HCT116 (cell line): ENCODE data around the gene BEND6. TPM values are rescaled to one million over a fixed set of nuclear protein-coding genes. Genes with fewer than 3 reads are reported as not detected.

Source experiments
- ATAC-seq: fragments of 200-7000 bp; cut with Tn5 transposase; 2 replicates; pipeline ENCODE4 v1.9.1; 2020; ENCODE audit warnings: mild to moderate bottlenecking, moderate library complexity
- BruUV-seq: library from RNA; stranded (reverse); fragments of 400-500 nt; replicated peaks from 2 replicates; lab custom pipeline; 2021; lab: Mats Ljungman, UMichigan
- CTCF ChIA-PET: fragments of 300-600 bp; sonication (Branson Sonifier 250); formaldehyde crosslinking; loops from one replicate; lab custom pipeline; 2021; ENCODE audit warnings: antibody characterized with exemption; lab: Charles Lee
- POLR2A ChIA-PET: fragments of 300-600, 350-600 bp; sonication (Branson Sonifier 250); formaldehyde crosslinking; loops from one replicate; lab custom pipeline; 2021; ENCODE audit warnings: antibody characterized with exemption; lab: Charles Lee
- RAD21 ChIA-PET, 2 experiments: fragments of 300-600 bp; sonication (Branson Sonifier 250); formaldehyde crosslinking; loops; one replicate each; lab custom pipeline; 2023; ENCODE audit warnings: low total read pairs in 2 of 2; ENCODE audit not compliant: uncharacterized antibody in 2 of 2, unreplicated experiment in 2 of 2, low non-redundant PET in 1 of 2; lab: Charles Lee
- DNase-seq: peaks from one replicate; pipeline ENCODE4 v3.0.0-alpha.2; 2010; ENCODE audit warnings: low read depth, low spot score
- H2AFZ ChIP-seq: fragments of 200-600 bp; shearing (Covaris generic), sonication (generic); 2 replicates; pipeline ENCODE4 v1.6.1; 2017; ENCODE audit warnings: low read depth, mixed run types, mixed read lengths, antibody characterized with exemption, low read length; ENCODE audit not compliant: poor library complexity, severe bottlenecking
- H3K27ac ChIP-seq: 2 replicates; pipeline ENCODE4 v1.5.1; 2012; ENCODE audit warnings: low read depth, low read length
- H3K27me3 ChIP-seq: fragments of 200-600 bp; sonication (generic); 2 replicates; pipeline ENCODE4 v1.6.1; 2016; ENCODE audit warnings: mixed run types, low read length, mixed read lengths; ENCODE audit not compliant: insufficient read depth
- H3K36me3 ChIP-seq, 2 experiments: fragments of 200-500 bp in 1 of 2; fragments of 200-600 bp in 1 of 2; sonication (Bioruptor generic) in 1 of 2; sonication (generic) in 1 of 2; 2 replicates each; pipeline versions ENCODE4 v1.5.1 to v1.6.1; 2014 to 2016; ENCODE audit warnings: low read length in 2 of 2, inconsistent platforms in 1 of 2, mixed read lengths in 1 of 2, mixed run types in 1 of 2; ENCODE audit not compliant: insufficient read depth in 2 of 2, control insufficient read depth in 1 of 2
- H3K4me1 ChIP-seq, 2 experiments: fragments of 200-600 bp in 1 of 2; sonication (generic) in 1 of 2; 2 replicates each; pipeline versions ENCODE4 v1.5.1 to v1.6.1; 2012 to 2017; ENCODE audit warnings: low read length in 2 of 2, inconsistent platforms in 1 of 2, mild to moderate bottlenecking in 1 of 2, mixed read lengths in 1 of 2, mixed run types in 1 of 2, moderate library complexity in 1 of 2; ENCODE audit not compliant: insufficient read depth in 2 of 2, control insufficient read depth in 1 of 2
- H3K4me2 ChIP-seq: fragments of 200-600 bp; sonication (generic); 2 replicates; pipeline ENCODE4 v1.6.1; 2017; ENCODE audit warnings: mixed run types, low read length, mixed read lengths
- H3K4me3 ChIP-seq, 2 experiments: fragments of 200-600 bp in 1 of 2; sonication (generic) in 1 of 2; replicated peaks in 1 of 2; 2 replicates each; pipeline ENCODE4 v1.5.1; 2011 to 2016; ENCODE audit warnings: low read length in 2 of 2, control low read depth in 1 of 2, low read depth in 1 of 2, mild to moderate bottlenecking in 1 of 2, mixed read lengths in 1 of 2, mixed run types in 1 of 2
- H3K79me2 ChIP-seq: fragments of 200-600 bp; sonication (generic); 2 replicates; pipeline ENCODE4 v1.6.1; 2017; ENCODE audit warnings: mild to moderate bottlenecking, mixed run types, low read length, moderate library complexity, mixed read lengths; ENCODE audit not compliant: insufficient read depth
- H3K9ac ChIP-seq: fragments of 200-600 bp; sonication (generic); 2 replicates; pipeline ENCODE4 v1.6.1; 2016; ENCODE audit warnings: low read length, mixed read lengths
- H3K9me2 ChIP-seq: fragments of 200-600 bp; sonication (generic), shearing (Covaris generic); 2 replicates; pipeline ENCODE4 v1.6.1; 2017; ENCODE audit warnings: mixed run types, mild to moderate bottlenecking, moderate library complexity; ENCODE audit not compliant: insufficient read depth
- H3K9me3 ChIP-seq, 2 experiments: fragments of 200-500 bp in 1 of 2; fragments of 200-600 bp in 1 of 2; sonication (Bioruptor generic) in 1 of 2; sonication (generic) in 1 of 2; 2 replicates each; pipeline ENCODE4 v1.6.1; 2014 to 2017; ENCODE audit warnings: low read length in 2 of 2, mixed read lengths in 2 of 2, inconsistent platforms in 1 of 2, low read depth in 1 of 2, mild to moderate bottlenecking in 1 of 2, mixed run types in 1 of 2, moderate library complexity in 1 of 2; ENCODE audit not compliant: control insufficient read depth in 1 of 2, insufficient read depth in 1 of 2
- H4K20me1 ChIP-seq: fragments of 200-600 bp; sonication (generic), shearing (Covaris generic); 2 replicates; pipeline ENCODE4 v1.6.1; 2017; ENCODE audit warnings: mixed run types, mild to moderate bottlenecking, moderate library complexity; ENCODE audit not compliant: insufficient read depth
- CBX3 ChIP-seq: IDR thresholded peaks from 2 replicates; pipeline ENCODE4 v1.6.1; 2012; ENCODE audit warnings: low read depth
- CEBPB ChIP-seq: IDR thresholded peaks from 2 replicates; pipeline ENCODE4 v1.6.1; 2012; ENCODE audit warnings: low read depth
- ELF1 ChIP-seq: IDR thresholded peaks from 2 replicates; pipeline ENCODE4 v1.6.1; 2012; ENCODE audit warnings: low read depth, borderline replicate concordance
- FOSL1 ChIP-seq: IDR thresholded peaks from 2 replicates; pipeline ENCODE4 v1.6.1; 2012; ENCODE audit warnings: low read depth
- MAX ChIP-seq: IDR thresholded peaks from 2 replicates; pipeline ENCODE4 v1.6.1; 2012
- SIN3A ChIP-seq: IDR thresholded peaks from 2 replicates; pipeline ENCODE4 v1.6.1; 2012; ENCODE audit warnings: low read depth
- YY1 ChIP-seq: IDR thresholded peaks from 2 replicates; pipeline ENCODE4 v1.6.1; 2011; ENCODE audit warnings: low read length, low read depth, moderate library complexity, mild to moderate bottlenecking; ENCODE audit not compliant: insufficient replicate concordance; ENCODE audit errors: extremely low read depth
- ZBTB33 ChIP-seq: IDR thresholded peaks from 2 replicates; pipeline ENCODE4 v1.6.1; 2011; ENCODE audit warnings: mild to moderate bottlenecking, low read length, moderate library complexity; ENCODE audit not compliant: insufficient replicate concordance; ENCODE audit errors: extremely low read depth
- ZFX ChIP-seq: fragments of 450-650 bp; IDR thresholded peaks from 2 replicates; pipeline ENCODE4 v1.6.1; 2017
- ZNF274 ChIP-seq: fragments of 200-500 bp; sonication (Bioruptor generic); IDR thresholded peaks from 2 replicates; pipeline ENCODE4 v1.6.1; 2014; ENCODE audit warnings: mild to moderate bottlenecking, low read depth, low read length, inconsistent platforms
- intact Hi-C: fragments of 100-400 bp; cut with micrococcal nuclease; formaldehyde crosslinking; loops from 2 replicates; pipeline ENCODE4 v1.10.0; 2022
- total RNA-seq: library from RNA; stranded (reverse); gene quantifications from one replicate; pipeline ENCODE4 v1.2.1, GENCODE V29; 2021; ENCODE audit not compliant: unreplicated experiment
- TF ChIP-seq, protein P1 (sequence below), 3 experiments: fragments of 200-600 bp in 1 of 3; sonication (generic) in 1 of 3; IDR thresholded peaks in 2 of 3; conservative IDR thresholded peaks in 1 of 3; 2 replicates each; pipeline ENCODE4 v1.5.1; 2012 to 2017; ENCODE audit warnings: low read depth in 2 of 3, low read length in 2 of 3, antibody characterized with exemption in 1 of 3, borderline replicate concordance in 1 of 3, control low read depth in 1 of 3, mild to moderate bottlenecking in 1 of 3, mixed read lengths in 1 of 3, mixed run types in 1 of 3, moderate library complexity in 1 of 3; ENCODE audit not compliant: insufficient read depth in 1 of 3
- TF ChIP-seq, protein P2 (sequence below): IDR thresholded peaks from 2 replicates; pipeline ENCODE4 v1.6.1; 2012; ENCODE audit warnings: low read depth

The BEND6 gene
- total RNA-seq, 1 experiment from 2014 or later, result 4.0 TPM

DNA sequence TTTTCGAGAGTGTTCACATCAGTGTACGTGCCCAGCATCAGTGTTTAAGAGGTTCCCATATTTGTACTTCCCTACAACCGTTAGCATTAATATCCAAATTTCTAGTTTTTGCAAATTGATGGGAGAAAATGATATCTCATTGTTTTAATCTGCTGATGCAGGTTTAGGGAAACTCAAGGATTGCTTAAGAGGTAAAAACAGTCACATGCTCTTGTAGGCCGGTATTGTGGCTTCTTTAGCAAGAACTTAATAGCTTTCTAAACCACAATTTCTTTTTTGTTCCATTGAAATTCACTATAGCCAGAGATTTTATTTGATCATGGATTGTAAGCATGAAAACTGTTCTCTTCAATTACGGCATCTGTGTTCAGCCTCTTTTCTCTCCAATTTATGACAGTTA lies 29.5 kb downstream of the BEND6 start:
- Histone ChIP-seq H3K4me1 (no peaks in the 10 kb centered on the region), H3K27ac (no peak overlapping the region), H3K36me3 (no peaks in the 10 kb centered on the region), H4K20me1 (no peaks in the 10 kb centered on the region), H2AFZ (no peak overlapping the region), H3K9me3 (no peaks in the 10 kb centered on the region), H3K27me3 (no peaks in the 10 kb centered on the region), H3K9me2 (no peaks in the 10 kb centered on the region), H3K4me2 (no peak overlapping the region), H3K79me2 (no peaks in the 10 kb centered on the region), H3K4me3 (no peak overlapping the region), H3K9ac (no peak overlapping the region)
- CTCF ChIA-PET, result interaction anchor here (0.9 kb wide), 1 partner anchor 30 kb away, joined by 3 read pairs; the partner anchor contains the start of gene BEND6
- intact Hi-C loops, result no loop called here
- no peak for DNase-seq
- no peak for ATAC-seq
- RAD21 ChIA-PET, result no interaction called here
- POLR2A ChIA-PET, result no interaction called here
- BruUV-seq, result no TSS peak
- no peak for TF ChIP-seq CEBPB
- no peak for TF ChIP-seq YY1
- TF ChIP-seq FOSL1, result no peak
- no peak for TF ChIP-seq MAX
- TF ChIP-seq, protein P1, sequence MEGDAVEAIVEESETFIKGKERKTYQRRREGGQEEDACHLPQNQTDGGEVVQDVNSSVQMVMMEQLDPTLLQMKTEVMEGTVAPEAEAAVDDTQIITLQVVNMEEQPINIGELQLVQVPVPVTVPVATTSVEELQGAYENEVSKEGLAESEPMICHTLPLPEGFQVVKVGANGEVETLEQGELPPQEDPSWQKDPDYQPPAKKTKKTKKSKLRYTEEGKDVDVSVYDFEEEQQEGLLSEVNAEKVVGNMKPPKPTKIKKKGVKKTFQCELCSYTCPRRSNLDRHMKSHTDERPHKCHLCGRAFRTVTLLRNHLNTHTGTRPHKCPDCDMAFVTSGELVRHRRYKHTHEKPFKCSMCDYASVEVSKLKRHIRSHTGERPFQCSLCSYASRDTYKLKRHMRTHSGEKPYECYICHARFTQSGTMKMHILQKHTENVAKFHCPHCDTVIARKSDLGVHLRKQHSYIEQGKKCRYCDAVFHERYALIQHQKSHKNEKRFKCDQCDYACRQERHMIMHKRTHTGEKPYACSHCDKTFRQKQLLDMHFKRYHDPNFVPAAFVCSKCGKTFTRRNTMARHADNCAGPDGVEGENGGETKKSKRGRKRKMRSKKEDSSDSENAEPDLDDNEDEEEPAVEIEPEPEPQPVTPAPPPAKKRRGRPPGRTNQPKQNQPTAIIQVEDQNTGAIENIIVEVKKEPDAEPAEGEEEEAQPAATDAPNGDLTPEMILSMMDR (IDR thresholded peaks at IDR 0.05 in 2 of 3, conservative IDR thresholded peaks at IDR 0.05 in 1 of 3; ENCODE audit: borderline replicate concordance in 1 of 3, insufficient read depth in 1 of 3, low read depth in 2 of 3, low read length in 2 of 3), result no peak

GRCh38 chr6:56984884-56985283 lies 30.0 kb downstream of the BEND6 start:
- BruUV-seq, result no TSS peak
- CTCF ChIA-PET, result no interaction called here
- intact Hi-C loops, result no loop called here
- TF ChIP-seq CBX3 (no peak), ZFX (no peak), ZBTB33 (no peak), MAX (no peak), CEBPB (no peak), SIN3A (no peak), ELF1 (no peak), ZNF274 (no peak)
- TF ChIP-seq, protein P2, sequence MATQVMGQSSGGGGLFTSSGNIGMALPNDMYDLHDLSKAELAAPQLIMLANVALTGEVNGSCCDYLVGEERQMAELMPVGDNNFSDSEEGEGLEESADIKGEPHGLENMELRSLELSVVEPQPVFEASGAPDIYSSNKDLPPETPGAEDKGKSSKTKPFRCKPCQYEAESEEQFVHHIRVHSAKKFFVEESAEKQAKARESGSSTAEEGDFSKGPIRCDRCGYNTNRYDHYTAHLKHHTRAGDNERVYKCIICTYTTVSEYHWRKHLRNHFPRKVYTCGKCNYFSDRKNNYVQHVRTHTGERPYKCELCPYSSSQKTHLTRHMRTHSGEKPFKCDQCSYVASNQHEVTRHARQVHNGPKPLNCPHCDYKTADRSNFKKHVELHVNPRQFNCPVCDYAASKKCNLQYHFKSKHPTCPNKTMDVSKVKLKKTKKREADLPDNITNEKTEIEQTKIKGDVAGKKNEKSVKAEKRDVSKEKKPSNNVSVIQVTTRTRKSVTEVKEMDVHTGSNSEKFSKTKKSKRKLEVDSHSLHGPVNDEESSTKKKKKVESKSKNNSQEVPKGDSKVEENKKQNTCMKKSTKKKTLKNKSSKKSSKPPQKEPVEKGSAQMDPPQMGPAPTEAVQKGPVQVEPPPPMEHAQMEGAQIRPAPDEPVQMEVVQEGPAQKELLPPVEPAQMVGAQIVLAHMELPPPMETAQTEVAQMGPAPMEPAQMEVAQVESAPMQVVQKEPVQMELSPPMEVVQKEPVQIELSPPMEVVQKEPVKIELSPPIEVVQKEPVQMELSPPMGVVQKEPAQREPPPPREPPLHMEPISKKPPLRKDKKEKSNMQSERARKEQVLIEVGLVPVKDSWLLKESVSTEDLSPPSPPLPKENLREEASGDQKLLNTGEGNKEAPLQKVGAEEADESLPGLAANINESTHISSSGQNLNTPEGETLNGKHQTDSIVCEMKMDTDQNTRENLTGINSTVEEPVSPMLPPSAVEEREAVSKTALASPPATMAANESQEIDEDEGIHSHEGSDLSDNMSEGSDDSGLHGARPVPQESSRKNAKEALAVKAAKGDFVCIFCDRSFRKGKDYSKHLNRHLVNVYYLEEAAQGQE, result no peak

More at GRCh38 chr6:56984884-56985283, 30.0 kb downstream of the BEND6 start:
- no peak overlapping the region for H3K4me3 ChIP-seq
- no peaks in the 10 kb centered on the region for H3K9me2 ChIP-seq
- DNase-seq (no peak), ATAC-seq (peak; percentile 60; the same call in 1 of the 2 replicates)
- no peak overlapping the region for H3K4me2 ChIP-seq
- H2AFZ ChIP-seq, result no peak overlapping the region
- H3K27me3 ChIP-seq, result no peaks in the 10 kb centered on the region
- POLR2A ChIA-PET, result no interaction called here
- no peak overlapping the region for H3K27ac ChIP-seq
- RAD21 ChIA-PET, result no interaction called here
- H3K9ac ChIP-seq, result no peak overlapping the region
- H3K9me3 ChIP-seq, result no peaks in the 10 kb centered on the region
- no peaks in the 10 kb centered on the region for H3K4me1 ChIP-seq
- no peaks in the 10 kb centered on the region for H4K20me1 ChIP-seq
- no peaks in the 10 kb centered on the region for H3K79me2 ChIP-seq
- H3K36me3 ChIP-seq, result no peaks in the 10 kb centered on the region
